HEK293 (cell line): ENCODE measurements around the gene TCEA3.
A peak's percentile ranks its signal among the peaks of the same experiment; 100 is the strongest.

ENCODE experiments used
- CTCF ChIA-PET: fragments of 350-600 bp; formaldehyde crosslinking; extraction: SDS; loops from one replicate; lab custom pipeline; 2021; ENCODE audit warnings: antibody characterized with exemption; lab: Yijun Ruan, JAX
- POLR2A ChIA-PET: fragments of 300-600 bp; formaldehyde crosslinking; extraction: SDS; loops from one replicate; lab custom pipeline; 2020; ENCODE audit warnings: antibody characterized with exemption, inconsistent platforms; lab: Yijun Ruan, JAX
- H3K27ac ChIP-seq: fragments of 200-500 bp; sonication (Bioruptor generic); 2 replicates; pipeline ENCODE4 v1.5.1; 2014; ENCODE audit warnings: low read depth, low read length, control low read depth, inconsistent platforms; ENCODE audit errors: extremely low read depth
- H3K36me3 ChIP-seq, 2 experiments: fragments of 200-500 bp in 1 of 2; sonication (Bioruptor generic) in 1 of 2; 1 replicate in 1 of 2; 2 replicates in 1 of 2; pipeline ENCODE4 v1.5.1; 2014 to 2017; ENCODE audit warnings: inconsistent platforms in 2 of 2, low read length in 2 of 2; ENCODE audit not compliant: control insufficient read depth in 2 of 2, insufficient read depth in 1 of 2
- H3K4me1 ChIP-seq: fragments of 200-500 bp; sonication (Bioruptor generic); 2 replicates; pipeline ENCODE4 v1.5.1; 2014; ENCODE audit warnings: mild to moderate bottlenecking, low read length, inconsistent platforms; ENCODE audit not compliant: control insufficient read depth, insufficient read depth
- H3K4me3 ChIP-seq: 2 replicates; pipeline ENCODE4 v1.5.1; 2011; ENCODE audit warnings: low read depth, mild to moderate bottlenecking, control low read depth, low read length, moderate library complexity
- H3K9me3 ChIP-seq: fragments of 200-500 bp; sonication (Bioruptor generic); 2 replicates; pipeline ENCODE4 v1.5.1; 2014; ENCODE audit warnings: low read depth, low read length, inconsistent platforms; ENCODE audit not compliant: control insufficient read depth, insufficient read depth
- GLI2 ChIP-seq: fragments of 450-650 bp; formaldehyde crosslinking; IDR thresholded peaks from 2 replicates; pipeline ENCODE4; 2017; ENCODE audit warnings: missing biosample characterization, missing genetic modification characterization, low read depth, borderline replicate concordance
- GLI4 ChIP-seq: fragments of 450-650 bp; formaldehyde crosslinking; IDR thresholded peaks from 2 replicates; pipeline ENCODE4 v1.5.1; 2016; ENCODE audit warnings: missing biosample characterization, missing genetic modification characterization
- KLF1 ChIP-seq: fragments of 450-650 bp; formaldehyde crosslinking; IDR thresholded peaks from 2 replicates; pipeline ENCODE4 v1.5.1; 2016; ENCODE audit warnings: missing biosample characterization, missing genetic modification characterization
- OSR2 ChIP-seq: fragments of 450-650 bp; formaldehyde crosslinking; IDR thresholded peaks from 2 replicates; pipeline ENCODE4 v1.5.1; 2016; ENCODE audit warnings: missing biosample characterization, missing genetic modification characterization
- OVOL3 ChIP-seq: fragments of 450-650 bp; formaldehyde crosslinking; IDR thresholded peaks from 2 replicates; pipeline ENCODE4 v1.5.1; 2016; ENCODE audit warnings: missing biosample characterization, missing genetic modification characterization
- SALL2 ChIP-seq: fragments of 450-650 bp; formaldehyde crosslinking; IDR thresholded peaks from 2 replicates; pipeline ENCODE4 v1.5.0; 2017; ENCODE audit warnings: missing biosample characterization, mild to moderate bottlenecking, missing genetic modification characterization, borderline replicate concordance
- TRIM28 ChIP-seq: IDR thresholded peaks from 2 replicates; pipeline ENCODE4 v1.6.1; 2011; ENCODE audit warnings: low read length, control low read depth, borderline replicate concordance
- ZFP3 ChIP-seq: fragments of 450-650 bp; formaldehyde crosslinking; IDR thresholded peaks from 2 replicates; pipeline ENCODE4 v1.5.1; 2016; ENCODE audit warnings: low read depth, missing biosample characterization, missing genetic modification characterization
- ZNF133 ChIP-seq: fragments of 450-650 bp; formaldehyde crosslinking; IDR thresholded peaks from 2 replicates; pipeline ENCODE4 v1.5.1; 2016; ENCODE audit warnings: missing biosample characterization, missing genetic modification characterization
- ZNF16 ChIP-seq: fragments of 450-650 bp; formaldehyde crosslinking; IDR thresholded peaks from 2 replicates; pipeline ENCODE4 v1.5.1; 2016; ENCODE audit warnings: low read depth, missing biosample characterization, missing genetic modification characterization
- ZNF266 ChIP-seq: fragments of 450-650 bp; formaldehyde crosslinking; IDR thresholded peaks from 2 replicates; pipeline ENCODE4 v1.5.1; 2016; ENCODE audit warnings: missing biosample characterization, missing genetic modification characterization, low read depth
- ZNF335 ChIP-seq: fragments of 450-650 bp; formaldehyde crosslinking; conservative IDR thresholded peaks from 2 replicates; pipeline ENCODE4 v1.5.1; 2016; ENCODE audit warnings: missing biosample characterization, missing genetic modification characterization
- ZNF394 ChIP-seq: fragments of 450-650 bp; formaldehyde crosslinking; IDR thresholded peaks from 2 replicates; pipeline ENCODE4 v1.5.1; 2016; ENCODE audit warnings: missing biosample characterization, missing genetic modification characterization, mild to moderate bottlenecking, moderate library complexity, borderline replicate concordance
- ZNF530 ChIP-seq: fragments of 450-650 bp; formaldehyde crosslinking; IDR thresholded peaks from 2 replicates; pipeline ENCODE4 v1.5.1; 2016; ENCODE audit warnings: low read depth, missing biosample characterization, missing genetic modification characterization
- ZNF548 ChIP-seq: fragments of 450-650 bp; formaldehyde crosslinking; IDR thresholded peaks from 2 replicates; pipeline ENCODE4 v1.5.1; 2016; ENCODE audit warnings: missing biosample characterization, missing genetic modification characterization
- ZNF561 ChIP-seq: fragments of 450-650 bp; IDR thresholded peaks from 2 replicates; pipeline ENCODE4 v1.5.1; 2018; ENCODE audit warnings: missing biosample characterization, missing genetic modification characterization, borderline replicate concordance
- ZNF585B ChIP-seq: fragments of 450-650 bp; formaldehyde crosslinking; IDR thresholded peaks from 2 replicates; pipeline ENCODE4 v1.5.1; 2016; ENCODE audit warnings: missing biosample characterization, missing genetic modification characterization
- ZNF626 ChIP-seq: fragments of 450-650 bp; sonication (Bioruptor Pico); formaldehyde crosslinking; IDR thresholded peaks from 2 replicates; pipeline ENCODE4 v1.5.1; 2018; ENCODE audit warnings: missing biosample characterization, missing genetic modification characterization, inconsistent platforms
- ZNF701 ChIP-seq: fragments of 450-650 bp; formaldehyde crosslinking; IDR thresholded peaks from 2 replicates; pipeline ENCODE4 v1.5.1; 2016; ENCODE audit warnings: missing biosample characterization, missing genetic modification characterization
- ZNF76 ChIP-seq: fragments of 450-650 bp; formaldehyde crosslinking; IDR thresholded peaks from 2 replicates; pipeline ENCODE4; 2016; ENCODE audit warnings: low read depth, missing biosample characterization, missing genetic modification characterization, borderline replicate concordance
- ZSCAN18 ChIP-seq: fragments of 450-650 bp; formaldehyde crosslinking; IDR thresholded peaks from 2 replicates; pipeline ENCODE4 v1.5.1; 2016; ENCODE audit warnings: missing biosample characterization, missing genetic modification characterization
- ZSCAN30 ChIP-seq: fragments of 450-650 bp; IDR thresholded peaks from 2 replicates; pipeline ENCODE4 v1.5.1; 2018; ENCODE audit warnings: missing biosample characterization, mild to moderate bottlenecking, missing genetic modification characterization, moderate library complexity
- TF ChIP-seq, protein P1 (sequence below): fragments of 450-650 bp; formaldehyde crosslinking; IDR thresholded peaks from 2 replicates; pipeline ENCODE4 v1.5.1; 2016; ENCODE audit warnings: missing biosample characterization, missing genetic modification characterization
- TF ChIP-seq, protein P2 (sequence below): fragments of 450-650 bp; formaldehyde crosslinking; optimal IDR thresholded peaks from 2 replicates; pipeline ENCODE3; 2016; ENCODE audit warnings: missing biosample characterization, mild to moderate bottlenecking, missing genetic modification characterization
- TF ChIP-seq, protein P3 (sequence below): fragments of 450-650 bp; formaldehyde crosslinking; IDR thresholded peaks from 2 replicates; pipeline ENCODE4 v1.5.1; 2016; ENCODE audit warnings: missing biosample characterization, missing genetic modification characterization

Gene TCEA3

DNA sequence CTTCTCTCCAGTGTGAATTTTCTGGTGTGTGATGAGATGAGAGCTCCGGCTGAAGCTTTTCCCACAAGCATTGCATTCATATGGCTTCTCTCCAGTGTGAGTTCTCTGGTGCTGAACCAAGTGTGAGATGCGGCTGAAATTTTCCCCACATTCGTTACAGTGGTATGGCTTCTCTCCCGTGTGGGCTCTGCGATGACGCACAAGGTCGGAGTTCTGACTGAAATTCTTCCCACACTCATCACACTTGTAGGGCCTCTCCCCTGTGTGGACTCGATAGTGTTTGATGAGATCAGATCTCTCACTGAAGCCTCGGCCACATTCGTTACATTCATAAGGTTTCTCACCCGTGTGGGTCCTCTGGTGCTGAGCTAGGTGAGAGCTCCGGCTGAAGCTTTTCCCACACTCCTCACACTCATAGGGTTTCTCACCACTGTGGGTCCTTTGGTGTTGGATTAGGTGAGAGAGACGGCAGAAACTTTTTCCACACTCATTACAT is 62.3 kb downstream of the TCEA3 start (continued):
- TF ChIP-seq ZNF626 (tag by site-specific recombination) (peak; percentile 73; the same call in 1 of the 2 replicates), ZNF16 (tag by site-specific recombination) (no peak), SALL2 (no peak), ZNF701 (tag by site-specific recombination) (no peak), ZNF133 (tag by site-specific recombination) (no peak)
- TF ChIP-seq, protein P1, sequence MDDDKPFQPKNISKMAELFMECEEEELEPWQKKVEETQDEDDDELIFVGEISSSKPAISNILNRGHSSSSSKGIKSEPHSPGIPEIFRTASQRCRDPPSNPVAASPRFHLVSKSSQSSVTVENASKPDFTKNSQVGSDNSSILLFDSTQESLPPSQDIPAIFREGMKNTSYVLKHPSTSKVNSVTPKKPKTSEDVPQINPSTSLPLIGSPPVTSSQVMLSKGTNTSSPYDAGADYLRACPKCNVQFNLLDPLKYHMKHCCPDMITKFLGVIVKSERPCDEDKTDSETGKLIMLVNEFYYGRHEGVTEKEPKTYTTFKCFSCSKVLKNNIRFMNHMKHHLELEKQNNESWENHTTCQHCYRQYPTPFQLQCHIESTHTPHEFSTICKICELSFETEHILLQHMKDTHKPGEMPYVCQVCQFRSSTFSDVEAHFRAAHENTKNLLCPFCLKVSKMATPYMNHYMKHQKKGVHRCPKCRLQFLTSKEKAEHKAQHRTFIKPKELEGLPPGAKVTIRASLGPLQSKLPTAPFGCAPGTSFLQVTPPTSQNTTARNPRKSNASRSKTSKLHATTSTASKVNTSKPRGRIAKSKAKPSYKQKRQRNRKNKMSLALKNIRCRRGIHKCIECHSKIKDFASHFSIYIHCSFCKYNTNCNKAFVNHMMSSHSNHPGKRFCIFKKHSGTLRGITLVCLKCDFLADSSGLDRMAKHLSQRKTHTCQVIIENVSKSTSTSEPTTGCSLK (tag by site-specific recombination): 0 out of 2 replicates have a peak, but pooled peaks have one; percentile 53
- TF ChIP-seq, protein P2, sequence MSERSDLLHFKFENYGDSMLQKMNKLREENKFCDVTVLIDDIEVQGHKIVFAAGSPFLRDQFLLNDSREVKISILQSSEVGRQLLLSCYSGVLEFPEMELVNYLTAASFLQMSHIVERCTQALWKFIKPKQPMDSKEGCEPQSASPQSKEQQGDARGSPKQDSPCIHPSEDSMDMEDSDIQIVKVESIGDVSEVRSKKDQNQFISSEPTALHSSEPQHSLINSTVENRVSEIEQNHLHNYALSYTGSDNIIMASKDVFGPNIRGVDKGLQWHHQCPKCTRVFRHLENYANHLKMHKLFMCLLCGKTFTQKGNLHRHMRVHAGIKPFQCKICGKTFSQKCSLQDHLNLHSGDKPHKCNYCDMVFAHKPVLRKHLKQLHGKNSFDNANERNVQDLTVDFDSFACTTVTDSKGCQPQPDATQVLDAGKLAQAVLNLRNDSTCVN (tag by site-specific recombination): peak; percentile 10
- TF ChIP-seq, protein P3, sequence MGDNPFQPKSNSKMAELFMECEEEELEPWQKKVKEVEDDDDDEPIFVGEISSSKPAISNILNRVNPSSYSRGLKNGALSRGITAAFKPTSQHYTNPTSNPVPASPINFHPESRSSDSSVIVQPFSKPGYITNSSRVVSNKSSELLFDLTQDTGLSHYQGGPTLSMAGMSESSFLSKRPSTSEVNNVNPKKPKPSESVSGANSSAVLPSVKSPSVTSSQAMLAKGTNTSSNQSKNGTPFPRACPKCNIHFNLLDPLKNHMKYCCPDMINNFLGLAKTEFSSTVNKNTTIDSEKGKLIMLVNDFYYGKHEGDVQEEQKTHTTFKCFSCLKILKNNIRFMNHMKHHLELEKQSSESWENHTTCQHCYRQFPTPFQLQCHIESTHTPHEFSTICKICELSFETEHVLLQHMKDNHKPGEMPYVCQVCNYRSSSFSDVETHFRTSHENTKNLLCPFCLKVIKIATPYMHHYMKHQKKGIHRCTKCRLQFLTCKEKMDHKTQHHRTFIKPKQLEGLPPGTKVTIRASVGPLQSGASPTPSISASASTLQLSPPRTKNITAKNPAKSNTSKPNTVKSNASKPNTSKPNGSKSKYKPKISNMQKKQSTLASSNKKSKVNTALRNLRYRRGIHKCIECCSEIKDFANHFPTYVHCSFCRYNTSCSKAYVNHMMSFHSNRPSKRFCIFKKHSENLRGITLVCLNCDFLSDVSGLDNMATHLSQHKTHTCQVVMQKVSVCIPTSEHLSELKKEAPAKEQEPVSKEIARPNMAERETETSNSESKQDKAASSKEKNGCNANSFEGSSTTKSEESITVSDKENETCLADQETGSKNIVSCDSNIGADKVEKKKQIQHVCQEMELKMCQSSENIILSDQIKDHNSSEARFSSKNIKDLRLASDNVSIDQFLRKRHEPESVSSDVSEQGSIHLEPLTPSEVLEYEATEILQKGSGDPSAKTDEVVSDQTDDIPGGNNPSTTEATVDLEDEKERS (tag by site-specific recombination): peak; percentile 98
- TF ChIP-seq, all 188 proteins: peak for 7

DNA sequence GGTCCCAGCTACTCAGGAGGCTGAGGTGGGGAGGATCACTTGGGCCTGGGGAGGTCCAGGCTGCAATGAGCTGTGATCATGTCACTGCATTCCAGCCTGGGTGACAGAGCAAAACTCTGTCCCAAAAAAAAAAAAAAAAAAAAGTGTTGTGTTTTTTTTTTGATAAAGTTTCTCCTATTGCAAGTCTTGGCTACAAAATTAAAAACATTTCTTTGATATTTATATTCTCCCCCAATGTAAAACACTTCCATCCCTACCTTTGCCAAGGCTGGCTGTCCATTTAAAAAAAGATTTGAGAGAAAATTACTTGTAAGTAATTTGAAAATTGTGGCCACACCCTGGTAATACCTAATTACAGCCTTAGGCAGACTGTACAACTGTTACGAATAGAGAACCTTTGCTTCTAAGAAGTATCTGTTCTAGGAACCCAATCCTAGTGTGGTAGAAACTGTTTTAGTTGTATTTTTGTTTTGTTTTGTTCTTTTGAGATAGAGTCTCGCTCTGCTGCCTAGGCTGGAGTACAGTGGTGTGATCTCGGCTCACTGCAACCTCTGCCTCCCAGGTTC is 66.2 kb downstream of the TCEA3 start:
- Histone ChIP-seq H3K9me3 (no peaks in the 10 kb centered on the region), H3K4me1 (no peaks in the 10 kb centered on the region), H3K27ac (no peak overlapping the region), H3K4me3 (no peak overlapping the region), H3K36me3 (peaks cover 0 to 41% of the 10 kb centered on the region in 2 experiments; a peak in 1 of 3 replicates)
- CTCF ChIA-PET: no interaction called here
- TF ChIP-seq OVOL3 (tag by site-specific recombination) (no peak), ZNF530 (tag by site-specific recombination) (no peak), KLF1 (no peak), ZFP3 (tag by site-specific recombination) (no peak), ZNF394 (tag by site-specific recombination) (no peak), GLI2 (tag by site-specific recombination) (no peak), ZNF585B (tag by site-specific recombination) (no peak), ZNF561 (tag by site-specific recombination) (no peak), GLI4 (tag by site-specific recombination) (no peak), ZSCAN18 (tag by site-specific recombination) (no peak), ZNF335 (no peak), ZSCAN30 (no peak), TRIM28 (no peak), ZNF76 (tag by site-specific recombination) (no peak), OSR2 (tag by site-specific recombination) (no peak), ZNF548 (tag by site-specific recombination) (no peak), ZNF266 (tag by site-specific recombination) (no peak), SALL2 (no peak)
- POLR2A ChIA-PET: interaction anchor here (1.6 to 2.9 kb wide), 2 partner anchors 10 to 14 kb away, joined by 9 to 12 read pairs; partner anchors contain the start of gene HNRNPR
